Left forelimb (tissue), 1 donor: ENCODE data around the gene KIF26B.

Experiments used
- DNase-seq: peaks from one replicate; pipeline ENCODE4 v3.0.0-alpha.2; 2018; ENCODE audit warnings: low spot score

Gene KIF26B

GRCh38 chr1:245279346-245279745 lies 124.6 kb downstream of the KIF26B start:
- DNase-seq: no peak

- no peak for DNase-seq
Observed at GRCh38 chr1:245283001-245283400, 128.2 kb downstream of the KIF26B start.

- no peak for DNase-seq
Observed at GRCh38 chr1:245285168-245285567, 130.4 kb downstream of the KIF26B start.

GRCh38 chr1:245288796-245289195 lies 134.0 kb downstream of the KIF26B start:
- DNase-seq: no peak

- no peak for DNase-seq
Observed at GRCh38 chr1:245290836-245291235, 136.1 kb downstream of the KIF26B start.

GRCh38 chr1:245291351-245291750 lies 136.6 kb downstream of the KIF26B start:
- DNase-seq: no peak

- no peak for DNase-seq
Observed at GRCh38 chr1:245292141-245292540, 137.4 kb downstream of the KIF26B start.

GRCh38 chr1:245292553-245292952 lies 137.8 kb downstream of the KIF26B start:
- no peak for DNase-seq

- no peak for DNase-seq
Observed at GRCh38 chr1:245294020-245294419, 139.2 kb downstream of the KIF26B start.

- no peak for DNase-seq
Observed at GRCh38 chr1:245298781-245299180, 144.0 kb downstream of the KIF26B start.

- no peak for DNase-seq
Observed at GRCh38 chr1:245301162-245301580, 146.4 kb downstream of the KIF26B start.

- no peak for DNase-seq
Observed at GRCh38 chr1:245301921-245302320, 147.1 kb downstream of the KIF26B start.

- no peak for DNase-seq
Observed at GRCh38 chr1:245304698-245305097, 149.9 kb downstream of the KIF26B start.

GRCh38 chr1:245306020-245306419 lies 151.2 kb downstream of the KIF26B start:
- no peak for DNase-seq

GRCh38 chr1:245306628-245307410 lies 152.0 kb downstream of the KIF26B start:
- no peak for DNase-seq

- DNase-seq: no peak
Observed at GRCh38 chr1:245310571-245311531, 156.1 kb downstream of the KIF26B start.

- no peak for DNase-seq
Observed at GRCh38 chr1:245311887-245312536, 157.2 kb downstream of the KIF26B start.

GRCh38 chr1:245313576-245313975 lies 158.8 kb downstream of the KIF26B start:
- DNase-seq: no peak

- DNase-seq: no peak
Observed at GRCh38 chr1:245316784-245317183, 162.0 kb downstream of the KIF26B start.

GRCh38 chr1:245317217-245317616 lies 162.4 kb downstream of the KIF26B start:
- no peak for DNase-seq

GRCh38 chr1:245319094-245319493 lies 164.3 kb downstream of the KIF26B start:
- DNase-seq: no peak

GRCh38 chr1:245322673-245323072 lies 167.9 kb downstream of the KIF26B start:
- DNase-seq: no peak
